Measurements from ENCODE around the gene USH1G. TPM values are rescaled to one million over a fixed set of nuclear protein-coding genes. Genes with fewer than 3 reads are reported as not detected.

USH1G gene
- polyA plus RNA-seq, 1 donor from 2014 or later: not detected

GRCh38 chr17:74882517-74883240 lies 40.4 kb downstream of the USH1G start:
- H3K79me2 ChIP-seq (replicated peaks; ENCODE audit: insufficient read depth, low read length): no peaks in the 10 kb centered on the region
- H3K4me3 ChIP-seq (ENCODE audit: low read length): no peak overlapping the region
- no peaks in the 10 kb centered on the region for H3F3A ChIP-seq (ENCODE audit: insufficient read depth, low read length, poor library complexity, severe bottlenecking)
- H3K9ac ChIP-seq (ENCODE audit: low read length): no peak overlapping the region
- no peak overlapping the region for H2AFZ ChIP-seq (ENCODE audit: low read depth, low read length)
- no peaks in the 10 kb centered on the region for H3K36me3 ChIP-seq (ENCODE audit: insufficient read depth, low read length)
- no peaks in the 10 kb centered on the region for H3K27me3 ChIP-seq (ENCODE audit: insufficient read depth, low read depth, low read length)
- no peak overlapping the region for H3K4me2 ChIP-seq (ENCODE audit: low read length)
- H3K9me3 ChIP-seq (ENCODE audit: low read length): no peaks in the 10 kb centered on the region
- H3K27ac ChIP-seq (ENCODE audit: low read length): no peak overlapping the region
- no peaks in the 10 kb centered on the region for H3K9me2 ChIP-seq (ENCODE audit: insufficient read depth, low read length)
- TF ChIP-seq SMC3 (conservative IDR thresholded peaks at IDR 0.05; ENCODE audit: poor library complexity): no peak
- TF ChIP-seq TAF1 (IDR thresholded peaks at IDR 0.05; ENCODE audit: low read depth): no peak
- no peak for TF ChIP-seq REST (IDR thresholded peaks at IDR 0.05; ENCODE audit: borderline replicate concordance)
- TF ChIP-seq POLR2AphosphoS5 (IDR thresholded peaks at IDR 0.05): no peak
- TF ChIP-seq MXI1 (conservative IDR thresholded peaks at IDR 0.05; ENCODE audit: poor library complexity, severe bottlenecking): no peak
- TF ChIP-seq EP300 (conservative IDR thresholded peaks at IDR 0.05; ENCODE audit: poor library complexity, severe bottlenecking): no peak
- no peak for TF ChIP-seq EZH2 (IDR thresholded peaks at IDR 0.05; ENCODE audit: borderline replicate concordance, insufficient read depth, low read length, poor library complexity, severe bottlenecking)
- TF ChIP-seq CTCF (IDR thresholded peaks at IDR 0.05; ENCODE audit: poor library complexity, severe bottlenecking): no peak
- no peak for TF ChIP-seq RAD21 (conservative IDR thresholded peaks at IDR 0.05)
- no peaks in the 10 kb centered on the region for H4K20me1 ChIP-seq (ENCODE audit: insufficient read depth)

GRCh38 chr17:74881073-74881472 lies 42.0 kb downstream of the USH1G start:
- Histone ChIP-seq H3K27ac (ENCODE audit: low read length) (no peak overlapping the region), H2AFZ (ENCODE audit: low read depth, low read length) (no peak overlapping the region), H3K79me2 (replicated peaks; ENCODE audit: insufficient read depth, low read length) (no peaks in the 10 kb centered on the region), H3F3A (ENCODE audit: insufficient read depth, low read length, poor library complexity, severe bottlenecking) (no peaks in the 10 kb centered on the region), H3K9me3 (ENCODE audit: low read length) (no peaks in the 10 kb centered on the region), H3K9me2 (ENCODE audit: insufficient read depth, low read length) (no peaks in the 10 kb centered on the region), H3K4me3 (ENCODE audit: low read length) (no peak overlapping the region), H3K27me3 (ENCODE audit: insufficient read depth, low read depth, low read length) (no peaks in the 10 kb centered on the region), H4K20me1 (ENCODE audit: insufficient read depth) (no peaks in the 10 kb centered on the region), H3K36me3 (ENCODE audit: insufficient read depth, low read length) (no peaks in the 10 kb centered on the region), H3K4me2 (ENCODE audit: low read length) (no peak overlapping the region), H3K9ac (ENCODE audit: low read length) (no peak overlapping the region)
- TF ChIP-seq EZH2 (IDR thresholded peaks at IDR 0.05; ENCODE audit: borderline replicate concordance, insufficient read depth, low read length, poor library complexity, severe bottlenecking) (no peak), MXI1 (conservative IDR thresholded peaks at IDR 0.05; ENCODE audit: poor library complexity, severe bottlenecking) (no peak), RAD21 (conservative IDR thresholded peaks at IDR 0.05) (no peak), SMC3 (conservative IDR thresholded peaks at IDR 0.05; ENCODE audit: poor library complexity) (no peak), REST (IDR thresholded peaks at IDR 0.05; ENCODE audit: borderline replicate concordance) (no peak), POLR2AphosphoS5 (IDR thresholded peaks at IDR 0.05) (no peak), EP300 (conservative IDR thresholded peaks at IDR 0.05; ENCODE audit: poor library complexity, severe bottlenecking) (no peak), TAF1 (IDR thresholded peaks at IDR 0.05; ENCODE audit: low read depth) (no peak), CTCF (IDR thresholded peaks at IDR 0.05; ENCODE audit: poor library complexity, severe bottlenecking) (no peak)

All from neural cell (in vitro differentiated cells).